HepG2 (cell line): ENCODE data around the gene TPRN. TPM values are rescaled to one million over a fixed set of nuclear protein-coding genes. Genes with fewer than 3 reads are reported as not detected.

Experiments used
- CREB1 ChIP-seq, 2 experiments: fragments of 450-650 bp in 1 of 2; IDR thresholded peaks; 2 replicates each; pipeline ENCODE4 v1.6.1; 2016 to 2017; ENCODE audit warnings: control low read depth in 1 of 2, mild to moderate bottlenecking in 1 of 2, missing compliant biosample characterization in 1 of 2, missing genetic modification characterization in 1 of 2
- FOXP4 ChIP-seq: sonication (generic); formaldehyde crosslinking; IDR thresholded peaks from 2 replicates; pipeline ENCODE4 v1.4.0; 2020; ENCODE audit warnings: missing genetic modification reagents
- FUBP1 ChIP-seq: sonication (generic); formaldehyde crosslinking; IDR thresholded peaks from 2 replicates; pipeline ENCODE4 v1.5.1; 2020; ENCODE audit warnings: missing genetic modification reagents, mild to moderate bottlenecking, borderline replicate concordance
- HCFC1 ChIP-seq: fragments of 150-350 bp; IDR thresholded peaks from 2 replicates; pipeline ENCODE4 v1.6.1; 2014; ENCODE audit warnings: low read depth, low read length
- HOXA5 ChIP-seq: sonication (generic); formaldehyde crosslinking; IDR thresholded peaks from 2 replicates; pipeline ENCODE4 v1.4.0; 2020; ENCODE audit warnings: missing genetic modification reagents
- JARID2 ChIP-seq: sonication (generic); formaldehyde crosslinking; IDR thresholded peaks from 2 replicates; pipeline ENCODE4 v1.8.1; 2023; ENCODE audit warnings: missing genetic modification reagents, inconsistent platforms; ENCODE audit not compliant: insufficient replicate concordance
- MTA1 ChIP-seq: sonication (generic); formaldehyde crosslinking; IDR thresholded peaks from 2 replicates; pipeline ENCODE4 v1.4.0; 2020; ENCODE audit warnings: missing genetic modification reagents, mild to moderate bottlenecking, borderline replicate concordance
- NKX3-1 ChIP-seq: sonication (generic); formaldehyde crosslinking; IDR thresholded peaks from 2 replicates; pipeline ENCODE4 v1.5.0; 2020; ENCODE audit warnings: missing genetic modification reagents
- PHF5A ChIP-seq: IDR thresholded peaks from one replicate; pipeline ENCODE4 v1.6.1; 2018; ENCODE audit warnings: low read depth, missing genetic modification reagents; ENCODE audit not compliant: unreplicated experiment
- POLR2G ChIP-seq: fragments of 200-400 bp; formaldehyde crosslinking; IDR thresholded peaks from 2 replicates; pipeline ENCODE4 v1.6.1; 2018; ENCODE audit warnings: mild to moderate bottlenecking, low read depth, low read length, moderate library complexity
- REPIN1 ChIP-seq: sonication (generic); formaldehyde crosslinking; IDR thresholded peaks from 2 replicates; pipeline ENCODE4 v1.8.0; 2022; ENCODE audit warnings: missing genetic modification reagents, low read depth, mild to moderate bottlenecking, borderline replicate concordance
- SP140L ChIP-seq: sonication (generic); formaldehyde crosslinking; IDR thresholded peaks from 2 replicates; pipeline ENCODE4 v1.4.0; 2020; ENCODE audit warnings: missing genetic modification reagents, borderline replicate concordance
- SRF ChIP-seq: IDR thresholded peaks from 2 replicates; pipeline ENCODE4 v1.6.1; 2011; ENCODE audit warnings: mild to moderate bottlenecking, low read depth, low read length, moderate library complexity
- SYNCRIP ChIP-seq: fragments of 200-400 bp; formaldehyde crosslinking; IDR thresholded peaks from 2 replicates; pipeline ENCODE4 v1.6.1; 2018; ENCODE audit warnings: mild to moderate bottlenecking, low read depth, low read length; ENCODE audit not compliant: insufficient read depth
- TARDBP ChIP-seq: sonication (generic); formaldehyde crosslinking; IDR thresholded peaks from 2 replicates; pipeline ENCODE4 v1.8.0; 2022; ENCODE audit warnings: mild to moderate bottlenecking, missing genetic modification reagents
- TRIM24 ChIP-seq: sonication (generic); formaldehyde crosslinking; IDR thresholded peaks from 2 replicates; pipeline ENCODE4 v1.8.0; 2022; ENCODE audit warnings: mild to moderate bottlenecking, missing genetic modification reagents
- ZBTB26 ChIP-seq: IDR thresholded peaks from 2 replicates; pipeline ENCODE4 v1.6.1; 2016; ENCODE audit warnings: missing compliant biosample characterization, missing genetic modification reagents, borderline replicate concordance
- ZIK1 ChIP-seq: sonication (generic); formaldehyde crosslinking; IDR thresholded peaks from 2 replicates; pipeline ENCODE4 v1.5.0; 2020; ENCODE audit warnings: mild to moderate bottlenecking, low read depth, missing genetic modification reagents, borderline replicate concordance
- ZNF121 ChIP-seq: sonication (generic); formaldehyde crosslinking; IDR thresholded peaks from 2 replicates; pipeline ENCODE4 v1.5.0; 2020; ENCODE audit warnings: mild to moderate bottlenecking, missing genetic modification reagents
- ZNF367 ChIP-seq: sonication (generic); formaldehyde crosslinking; IDR thresholded peaks from 2 replicates; pipeline ENCODE4 v1.4.0; 2020; ENCODE audit warnings: missing genetic modification reagents, borderline replicate concordance
- ZNF644 ChIP-seq: IDR thresholded peaks from 2 replicates; pipeline ENCODE4 v1.6.1; 2016; ENCODE audit warnings: low read depth
- ZNF652 ChIP-seq: IDR thresholded peaks from 2 replicates; pipeline ENCODE4 v1.6.1; 2016; ENCODE audit warnings: low read depth, borderline replicate concordance
- ZNF766 ChIP-seq: sonication (generic); formaldehyde crosslinking; IDR thresholded peaks from 2 replicates; pipeline ENCODE4 v1.5.0; 2020; ENCODE audit warnings: missing genetic modification reagents, borderline replicate concordance
- polyA plus RNA-seq, 8 experiments: library from polyadenylated mRNA; depleted of rRNA in 3 of 8; stranded (reverse) in 7 of 8; unstranded in 1 of 8; fragments of >200 nt; fragmentation: Illumina TruSeq in 4 of 8; extraction: Trizol in 4 of 8; gene quantifications; 2 replicates each; pipeline versions ENCODE4 v1.2.1 to v1.2.3, GENCODE V29; 2011 to 2016; ENCODE audit warnings: low read depth in 4 of 8, missing spikeins in 1 of 8, mixed read lengths in 1 of 8; ENCODE audit not compliant: insufficient read depth in 1 of 8
- total RNA-seq, 5 experiments: library from RNA; depleted of rRNA; stranded (reverse); fragments of >200 nt; fragmentation: Illumina TruSeq; extraction: Trizol; gene quantifications; 2 replicates each; pipeline ENCODE4 v1.2.3, GENCODE V29; 2016; ENCODE audit warnings: low read depth in 1 of 5

TPRN gene
- total and polyA plus RNA-seq, 2 of the 13 experiments (the other 11 are each of a cell fraction or from before 2014, with no cell fraction given): 10.1 to 19.2 TPM

GRCh38 chr9:137205126-137206069 lies 4.9 kb upstream of the TPRN start, which contains the start of the genes NDOR1 and TMEM203 (continued):
- peak; percentile 81; the same call in 1 of the 2 replicates for TF ChIP-seq TARDBP (CRISPR knock-in tag)
- no peak for TF ChIP-seq ZNF644 (CRISPR knock-in tag)
- TF ChIP-seq SRF: peak; percentile 70; the same call in 1 of the 2 replicates
- TF ChIP-seq ZNF367 (CRISPR knock-in tag): no peak
- no peak for TF ChIP-seq FOXP4
- TF ChIP-seq ZNF121 (CRISPR knock-in tag): 0 out of 2 replicates have a peak, but pooled peaks have one; percentile 14
- peak; percentile 79 for TF ChIP-seq REPIN1 (CRISPR knock-in tag)
- TF ChIP-seq JARID2 (CRISPR knock-in tag): no peak
- 0 out of 2 replicates have a peak, but pooled peaks have one; percentile 28 for TF ChIP-seq NKX3-1 (CRISPR knock-in tag)
- TF ChIP-seq PHF5A (CRISPR knock-in tag): peak; percentile 27
- peak; percentile 73; the same call in 1 of the 2 replicates for TF ChIP-seq HOXA5
- TF ChIP-seq ZNF652: no peak
- TF ChIP-seq HCFC1: peak; percentile 69
- TF ChIP-seq POLR2G: peak; percentile 88
- TF ChIP-seq MTA1 (CRISPR knock-in tag): no peak
- 0 out of 2 replicates have a peak, but pooled peaks have one; percentile 33 for TF ChIP-seq ZBTB26 (CRISPR knock-in tag)
- TF ChIP-seq CREB1 (IDR thresholded peaks at IDR 0.05): peak; percentile 95
- TF ChIP-seq CREB1 (CRISPR knock-in tag; IDR thresholded peaks at IDR 0.05): peak; percentile 96
- TF ChIP-seq SP140L (CRISPR knock-in tag): no peak
- no peak for TF ChIP-seq SYNCRIP
- TF ChIP-seq TRIM24: no peak
- TF ChIP-seq ZIK1: no peak
- TF ChIP-seq ZNF766 (CRISPR knock-in tag): peak; percentile 61; the same call in 1 of the 2 replicates
- no peak for TF ChIP-seq FUBP1 (CRISPR knock-in tag)
